Liver (tissue), 9 donors: ENCODE data around the gene GPR26. TPM values are rescaled to one million over a fixed set of nuclear protein-coding genes. Genes with fewer than 3 reads are reported as not detected.

ENCODE experiments used
- DNase-seq: peaks from one replicate; pipeline ENCODE4 v3.0.0-alpha.2; 2017; ENCODE audit warnings: low spot score
- H3K27ac ChIP-seq, 2 donors: one replicate each; pipeline ENCODE4 v1.7.0; 2013; ENCODE audit warnings: inconsistent platforms in 2 of 2, low read length in 2 of 2, control low read depth in 1 of 2, low read depth in 1 of 2, mild to moderate bottlenecking in 1 of 2
- H3K27me3 ChIP-seq, 4 donors: one replicate each; pipeline versions ENCODE4 v1.6.1 to v1.7.0; 2013; ENCODE audit warnings: low read length in 3 of 4, inconsistent platforms in 1 of 4, mild to moderate bottlenecking in 1 of 4, moderate library complexity in 1 of 4; ENCODE audit not compliant: control insufficient read depth in 4 of 4, insufficient read depth in 4 of 4
- H3K36me3 ChIP-seq, 4 donors: one replicate each; pipeline versions ENCODE4 v1.6.1 to v1.7.0; 2013; ENCODE audit warnings: low read length in 3 of 4, mild to moderate bottlenecking in 3 of 4, low read depth in 1 of 4, moderate library complexity in 1 of 4; ENCODE audit not compliant: control insufficient read depth in 4 of 4, insufficient read depth in 3 of 4
- H3K4me1 ChIP-seq, 4 donors: one replicate each; pipeline versions ENCODE4 v1.6.1 to v1.7.0; 2013; ENCODE audit warnings: low read length in 3 of 4, mild to moderate bottlenecking in 3 of 4, moderate library complexity in 1 of 4; ENCODE audit not compliant: control insufficient read depth in 4 of 4, insufficient read depth in 4 of 4
- H3K4me3 ChIP-seq, 3 donors: one replicate each; pipeline versions ENCODE4 v1.6.1 to v1.7.0; 2013; ENCODE audit warnings: low read length in 3 of 3, control low read depth in 1 of 3, low read depth in 1 of 3, mild to moderate bottlenecking in 1 of 3
- H3K9ac ChIP-seq, 2 donors: one replicate each; pipeline ENCODE4 v1.7.0; 2013; ENCODE audit warnings: low read length in 2 of 2, mild to moderate bottlenecking in 2 of 2, moderate library complexity in 2 of 2, control low read depth in 1 of 2, low read depth in 1 of 2
- H3K9me3 ChIP-seq, 4 donors: one replicate each; pipeline versions ENCODE4 v1.6.1 to v1.7.0; 2013; ENCODE audit warnings: low read length in 3 of 4; ENCODE audit not compliant: control insufficient read depth in 4 of 4
- EGR1 ChIP-seq, 2 donors: IDR thresholded peaks; 2 replicates each; pipeline ENCODE4 v1.6.1; 2016 to 2018; ENCODE audit warnings: antibody characterized with exemption in 2 of 2, low read depth in 2 of 2
- FOXA1 ChIP-seq: IDR thresholded peaks from 2 replicates; pipeline ENCODE4 v1.6.1; 2016; ENCODE audit warnings: antibody characterized with exemption
- GABPA ChIP-seq, 2 donors: IDR thresholded peaks in 1 of 2; conservative IDR thresholded peaks in 1 of 2; 2 replicates each; pipeline ENCODE4 v1.6.1; 2016; ENCODE audit warnings: antibody characterized with exemption in 2 of 2, mild to moderate bottlenecking in 1 of 2, moderate library complexity in 1 of 2
- HNF4A ChIP-seq, 2 donors: conservative IDR thresholded peaks; 2 replicates each; pipeline ENCODE4 v1.6.1; 2016; ENCODE audit warnings: antibody characterized with exemption in 2 of 2, mild to moderate bottlenecking in 2 of 2
- JUND ChIP-seq, 2 donors: IDR thresholded peaks; 2 replicates each; pipeline ENCODE4 v1.6.1; 2016; ENCODE audit warnings: antibody characterized with exemption in 2 of 2
- RAD21 ChIP-seq, 2 donors: IDR thresholded peaks; 2 replicates each; pipeline ENCODE4 v1.6.1; 2016; ENCODE audit warnings: antibody characterized with exemption in 2 of 2, mild to moderate bottlenecking in 2 of 2
- RXRA ChIP-seq, 2 donors: IDR thresholded peaks; 2 replicates each; pipeline ENCODE4 v1.6.1; 2017 to 2018; ENCODE audit warnings: antibody characterized with exemption in 2 of 2, mild to moderate bottlenecking in 1 of 2
- SP1 ChIP-seq: IDR thresholded peaks from 2 replicates; pipeline ENCODE4 v1.6.1; 2018; ENCODE audit warnings: antibody characterized with exemption, mild to moderate bottlenecking
- YY1 ChIP-seq: IDR thresholded peaks from 2 replicates; pipeline ENCODE4 v1.6.1; 2016; ENCODE audit warnings: antibody characterized with exemption, mild to moderate bottlenecking
- WGBS: extraction: QIAGEN DNeasy Blood & Tissue Kit; methylation state at CpG from one replicate; pipeline ENCODE4 v1.1.7; 2013; 5-methylcytosine and 5-hydroxymethylcytosine counted together
- polyA plus RNA-seq, 2 donors: library from polyadenylated mRNA; stranded (reverse) in 1 of 2; unstranded in 1 of 2; fragments of 200-250 nt in 1 of 2; fragments of >200 nt in 1 of 2; fragmentation: Nextera tagmentation in 1 of 2; extraction: Ambion mirVana in 1 of 2; gene quantifications; one replicate each; pipeline versions ENCODE4 v1.2.1 to v1.2.3, GENCODE V29; 2013 to 2015
- total RNA-seq, 2 donors: library from RNA; depleted of rRNA; stranded (reverse); fragments of >200 nt; gene quantifications; one replicate each; pipeline ENCODE4 v1.2.3, GENCODE V29; 2014
- TF ChIP-seq, protein P1 (sequence below): IDR thresholded peaks from 2 replicates; pipeline ENCODE4 v1.6.1; 2016; ENCODE audit warnings: antibody characterized with exemption, mild to moderate bottlenecking
- TF ChIP-seq, protein P2 (sequence below): fragments of 150-350 bp; IDR thresholded peaks from 2 replicates; pipeline ENCODE4 v1.5.1; 2017; ENCODE audit warnings: improper control_type of control experiment, low read depth, low read length; ENCODE audit not compliant: missing input control
- TF ChIP-seq, protein P3 (sequence below): IDR thresholded peaks from 2 replicates; pipeline ENCODE4 v1.6.1; 2016; ENCODE audit warnings: antibody characterized with exemption
- TF ChIP-seq, protein P4 (sequence below): IDR thresholded peaks from 2 replicates; pipeline ENCODE4 v1.6.1; 2016; ENCODE audit warnings: antibody characterized with exemption
- donor health status: healthy.
- donor health status: healthy.
- donor health status: healthy.
- donor health status: healthy.
- donor health status: healthy.

Gene GPR26
- total and polyA plus RNA-seq, 4 donors: not detected

DNA sequence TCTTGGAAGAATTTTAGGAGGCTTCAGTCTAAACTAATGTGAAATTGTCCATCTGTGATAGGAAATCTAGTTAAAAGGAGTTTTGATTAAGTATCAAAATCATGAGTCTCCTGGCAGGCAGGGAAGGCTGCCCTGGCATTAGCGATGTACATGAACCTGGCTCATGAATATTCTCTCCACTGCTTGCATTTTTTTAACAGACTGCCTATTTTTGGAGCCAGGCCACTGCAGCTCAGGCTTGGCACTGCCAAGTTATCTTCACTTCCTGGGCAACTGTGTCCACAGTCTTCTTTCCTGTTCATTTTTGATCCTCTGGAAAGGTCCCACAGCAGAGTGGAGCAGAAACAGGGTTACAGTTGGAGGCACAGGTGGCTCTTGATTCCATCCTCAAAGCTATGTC, 7.0 kb downstream of the GPR26 start:
- no peaks in the 10 kb centered on the region for H3K9me3 ChIP-seq
- H3K4me1 ChIP-seq: no peaks in the 10 kb centered on the region
- no peak for DNase-seq
- H3K4me3 ChIP-seq: no peak overlapping the region
- H3K9ac ChIP-seq: no peak overlapping the region
- no peak overlapping the region for H3K27ac ChIP-seq
- 84% methylated on average over 1 of the region's 1 CpG for WGBS
- H3K27me3 ChIP-seq: peaks cover 0 to 3% (median 0%) of the 10 kb centered on the region in 4 donors
- TF ChIP-seq, protein P1, sequence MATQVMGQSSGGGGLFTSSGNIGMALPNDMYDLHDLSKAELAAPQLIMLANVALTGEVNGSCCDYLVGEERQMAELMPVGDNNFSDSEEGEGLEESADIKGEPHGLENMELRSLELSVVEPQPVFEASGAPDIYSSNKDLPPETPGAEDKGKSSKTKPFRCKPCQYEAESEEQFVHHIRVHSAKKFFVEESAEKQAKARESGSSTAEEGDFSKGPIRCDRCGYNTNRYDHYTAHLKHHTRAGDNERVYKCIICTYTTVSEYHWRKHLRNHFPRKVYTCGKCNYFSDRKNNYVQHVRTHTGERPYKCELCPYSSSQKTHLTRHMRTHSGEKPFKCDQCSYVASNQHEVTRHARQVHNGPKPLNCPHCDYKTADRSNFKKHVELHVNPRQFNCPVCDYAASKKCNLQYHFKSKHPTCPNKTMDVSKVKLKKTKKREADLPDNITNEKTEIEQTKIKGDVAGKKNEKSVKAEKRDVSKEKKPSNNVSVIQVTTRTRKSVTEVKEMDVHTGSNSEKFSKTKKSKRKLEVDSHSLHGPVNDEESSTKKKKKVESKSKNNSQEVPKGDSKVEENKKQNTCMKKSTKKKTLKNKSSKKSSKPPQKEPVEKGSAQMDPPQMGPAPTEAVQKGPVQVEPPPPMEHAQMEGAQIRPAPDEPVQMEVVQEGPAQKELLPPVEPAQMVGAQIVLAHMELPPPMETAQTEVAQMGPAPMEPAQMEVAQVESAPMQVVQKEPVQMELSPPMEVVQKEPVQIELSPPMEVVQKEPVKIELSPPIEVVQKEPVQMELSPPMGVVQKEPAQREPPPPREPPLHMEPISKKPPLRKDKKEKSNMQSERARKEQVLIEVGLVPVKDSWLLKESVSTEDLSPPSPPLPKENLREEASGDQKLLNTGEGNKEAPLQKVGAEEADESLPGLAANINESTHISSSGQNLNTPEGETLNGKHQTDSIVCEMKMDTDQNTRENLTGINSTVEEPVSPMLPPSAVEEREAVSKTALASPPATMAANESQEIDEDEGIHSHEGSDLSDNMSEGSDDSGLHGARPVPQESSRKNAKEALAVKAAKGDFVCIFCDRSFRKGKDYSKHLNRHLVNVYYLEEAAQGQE: no peak
- TF ChIP-seq JUND (IDR thresholded peaks at IDR 0.05): no peak
- TF ChIP-seq, protein P2, sequence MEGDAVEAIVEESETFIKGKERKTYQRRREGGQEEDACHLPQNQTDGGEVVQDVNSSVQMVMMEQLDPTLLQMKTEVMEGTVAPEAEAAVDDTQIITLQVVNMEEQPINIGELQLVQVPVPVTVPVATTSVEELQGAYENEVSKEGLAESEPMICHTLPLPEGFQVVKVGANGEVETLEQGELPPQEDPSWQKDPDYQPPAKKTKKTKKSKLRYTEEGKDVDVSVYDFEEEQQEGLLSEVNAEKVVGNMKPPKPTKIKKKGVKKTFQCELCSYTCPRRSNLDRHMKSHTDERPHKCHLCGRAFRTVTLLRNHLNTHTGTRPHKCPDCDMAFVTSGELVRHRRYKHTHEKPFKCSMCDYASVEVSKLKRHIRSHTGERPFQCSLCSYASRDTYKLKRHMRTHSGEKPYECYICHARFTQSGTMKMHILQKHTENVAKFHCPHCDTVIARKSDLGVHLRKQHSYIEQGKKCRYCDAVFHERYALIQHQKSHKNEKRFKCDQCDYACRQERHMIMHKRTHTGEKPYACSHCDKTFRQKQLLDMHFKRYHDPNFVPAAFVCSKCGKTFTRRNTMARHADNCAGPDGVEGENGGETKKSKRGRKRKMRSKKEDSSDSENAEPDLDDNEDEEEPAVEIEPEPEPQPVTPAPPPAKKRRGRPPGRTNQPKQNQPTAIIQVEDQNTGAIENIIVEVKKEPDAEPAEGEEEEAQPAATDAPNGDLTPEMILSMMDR: no peak
- TF ChIP-seq, protein P3, sequence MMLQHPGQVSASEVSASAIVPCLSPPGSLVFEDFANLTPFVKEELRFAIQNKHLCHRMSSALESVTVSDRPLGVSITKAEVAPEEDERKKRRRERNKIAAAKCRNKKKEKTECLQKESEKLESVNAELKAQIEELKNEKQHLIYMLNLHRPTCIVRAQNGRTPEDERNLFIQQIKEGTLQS: no peak
- no peaks in the 10 kb centered on the region for H3K36me3 ChIP-seq

DNA sequence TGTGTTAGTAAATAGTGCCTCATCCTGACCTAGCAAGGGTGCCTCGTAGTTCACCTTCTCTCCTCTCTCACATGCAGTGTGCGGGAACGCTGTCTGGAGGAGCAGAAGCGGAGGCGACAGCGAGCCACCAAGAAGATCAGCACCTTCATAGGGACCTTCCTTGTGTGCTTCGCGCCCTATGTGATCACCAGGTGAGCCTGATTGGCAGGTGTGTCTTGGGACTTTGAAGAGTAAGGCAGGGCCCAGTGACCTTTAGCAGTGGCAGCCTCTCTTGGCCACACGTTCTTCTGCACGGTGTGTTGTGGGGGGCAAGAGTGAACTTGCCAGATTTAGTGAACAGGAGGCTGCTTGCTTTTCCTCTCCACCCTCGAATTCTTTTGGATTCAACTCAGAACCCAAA, 8.6 kb downstream of the GPR26 start:
- no peak for TF ChIP-seq FOXA1
- TF ChIP-seq RXRA (IDR thresholded peaks at IDR 0.05): no peak
- TF ChIP-seq, protein P4, sequence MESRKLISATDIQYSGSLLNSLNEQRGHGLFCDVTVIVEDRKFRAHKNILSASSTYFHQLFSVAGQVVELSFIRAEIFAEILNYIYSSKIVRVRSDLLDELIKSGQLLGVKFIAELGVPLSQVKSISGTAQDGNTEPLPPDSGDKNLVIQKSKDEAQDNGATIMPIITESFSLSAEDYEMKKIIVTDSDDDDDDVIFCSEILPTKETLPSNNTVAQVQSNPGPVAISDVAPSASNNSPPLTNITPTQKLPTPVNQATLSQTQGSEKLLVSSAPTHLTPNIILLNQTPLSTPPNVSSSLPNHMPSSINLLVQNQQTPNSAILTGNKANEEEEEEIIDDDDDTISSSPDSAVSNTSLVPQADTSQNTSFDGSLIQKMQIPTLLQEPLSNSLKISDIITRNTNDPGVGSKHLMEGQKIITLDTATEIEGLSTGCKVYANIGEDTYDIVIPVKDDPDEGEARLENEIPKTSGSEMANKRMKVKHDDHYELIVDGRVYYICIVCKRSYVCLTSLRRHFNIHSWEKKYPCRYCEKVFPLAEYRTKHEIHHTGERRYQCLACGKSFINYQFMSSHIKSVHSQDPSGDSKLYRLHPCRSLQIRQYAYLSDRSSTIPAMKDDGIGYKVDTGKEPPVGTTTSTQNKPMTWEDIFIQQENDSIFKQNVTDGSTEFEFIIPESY: no peak
- TF ChIP-seq EGR1 (IDR thresholded peaks at IDR 0.05; ENCODE audit: low read depth in 2 of 2): no peak
- Histone ChIP-seq H3K9ac (no peak overlapping the region), H3K4me3 (no peak overlapping the region), H3K36me3 (no peaks in the 10 kb centered on the region), H3K27ac (no peak overlapping the region), H3K9me3 (no peaks in the 10 kb centered on the region), H3K27me3 (peaks cover 0 to 3% (median 0%) of the 10 kb centered on the region in 4 donors), H3K4me1 (no peaks in the 10 kb centered on the region)
- no peak for DNase-seq
- WGBS: 73% methylated on average over 11 of the region's 11 CpGs

DNA sequence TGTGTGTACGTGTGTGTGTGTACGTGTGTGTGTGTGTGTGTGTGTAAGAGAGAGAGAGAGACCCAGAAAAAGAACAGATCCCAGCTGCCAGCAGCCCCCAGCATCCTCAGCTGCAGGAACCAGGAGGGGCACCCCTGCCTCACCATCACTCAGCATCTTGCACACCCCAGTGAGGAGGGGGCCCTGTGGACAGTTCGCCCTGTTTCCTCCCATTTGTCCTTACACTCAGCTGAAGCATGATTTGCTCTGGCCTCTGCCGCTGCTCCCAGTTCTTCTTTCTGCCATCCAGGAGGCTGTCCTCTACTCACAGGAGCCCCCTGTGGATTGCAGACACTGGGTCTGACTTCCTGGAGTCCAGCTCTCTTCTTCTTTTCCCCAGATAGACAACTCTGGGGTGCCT, 9.7 kb downstream of the GPR26 start:
- no peak for TF ChIP-seq RAD21 (IDR thresholded peaks at IDR 0.05)
- no peak for TF ChIP-seq HNF4A (conservative IDR thresholded peaks at IDR 0.05)
- TF ChIP-seq, protein P1: no peak
- TF ChIP-seq GABPA (IDR thresholded peaks at IDR 0.05 in 1 of 2, conservative IDR thresholded peaks at IDR 0.05 in 1 of 2): no peak
- TF ChIP-seq YY1: no peak
- no peak for TF ChIP-seq SP1
- no peak for TF ChIP-seq RXRA (IDR thresholded peaks at IDR 0.05)
- TF ChIP-seq, protein P3: no peak
- H3K27ac ChIP-seq: no peak overlapping the region
- H3K9ac ChIP-seq: no peak overlapping the region
- H3K4me3 ChIP-seq: no peak overlapping the region
- no peaks in the 10 kb centered on the region for H3K4me1 ChIP-seq
- DNase-seq: no peak
- H3K36me3 ChIP-seq: no peaks in the 10 kb centered on the region
- H3K9me3 ChIP-seq: no peaks in the 10 kb centered on the region
- peaks cover 0 to 2% (median 0%) of the 10 kb centered on the region in 4 donors for H3K27me3 ChIP-seq
- 41% methylated on average over 4 of the region's 4 CpGs for WGBS
